ENCODE data around the gene EZH2.

Gene EZH2

GRCh38 chr7:148898845-148899484 lies 14.9 kb upstream of the EZH2 start:
- DNase-seq = no peak

- DNase-seq = no peak
These were observed 10.5 kb upstream of the EZH2 start for GRCh38 chr7:148894591-148894990.

- DNase-seq = no peak
These were observed 9.0 kb upstream of the EZH2 start for GRCh38 chr7:148893071-148893470.

DNA sequence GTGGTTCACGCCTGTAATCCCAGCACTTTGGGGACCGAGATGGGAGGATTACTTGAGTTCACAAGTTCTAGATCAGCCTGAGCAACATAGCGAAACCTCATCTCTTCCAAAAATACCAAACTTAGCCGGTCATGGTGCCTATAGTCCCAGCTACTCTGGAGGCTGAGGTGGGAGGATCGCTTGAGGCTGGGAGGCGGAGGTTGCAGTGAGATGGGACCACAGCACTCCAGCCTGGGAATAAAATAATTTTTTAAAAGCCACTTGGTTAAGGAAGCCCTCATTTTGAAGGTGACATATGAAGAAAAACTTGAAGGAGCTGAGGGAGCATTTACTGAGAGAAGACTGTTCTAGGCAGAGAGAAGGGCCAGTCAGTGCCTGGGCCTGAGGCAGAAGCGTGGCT lies 4.2 kb upstream of the EZH2 start:
- DNase-seq = no peak

DNA sequence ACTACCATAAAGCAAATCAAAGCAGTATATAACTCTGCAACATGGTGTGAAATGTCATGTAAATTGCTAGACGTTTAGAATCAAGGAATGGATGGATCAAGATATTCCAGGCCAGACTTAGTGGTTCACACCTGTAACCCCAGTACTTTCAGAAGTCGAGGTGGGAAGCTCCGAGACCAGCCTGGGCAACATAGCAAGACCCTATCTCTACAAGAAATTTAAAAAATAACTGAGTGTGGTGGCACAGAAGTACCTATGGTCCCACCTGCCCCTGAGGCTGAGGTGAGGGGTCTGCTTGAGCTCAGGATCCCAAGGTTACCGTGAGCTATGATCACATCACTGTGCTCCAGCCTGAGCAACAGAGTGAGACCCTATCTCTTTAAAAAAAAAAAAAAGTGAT lies 2.8 kb upstream of the EZH2 start:
- DNase-seq = no peak

GRCh38 chr7:148884299-148885022 lies 370 bp upstream of the EZH2 start:
- DNase-seq = peak; percentile 94

- DNase-seq = peak; percentile 2
These were observed 634 bp downstream of the EZH2 start for GRCh38 chr7:148883266-148884048.

- no peak for DNase-seq
These were observed 1.2 kb downstream of the EZH2 start for GRCh38 chr7:148882841-148883265.

DNA sequence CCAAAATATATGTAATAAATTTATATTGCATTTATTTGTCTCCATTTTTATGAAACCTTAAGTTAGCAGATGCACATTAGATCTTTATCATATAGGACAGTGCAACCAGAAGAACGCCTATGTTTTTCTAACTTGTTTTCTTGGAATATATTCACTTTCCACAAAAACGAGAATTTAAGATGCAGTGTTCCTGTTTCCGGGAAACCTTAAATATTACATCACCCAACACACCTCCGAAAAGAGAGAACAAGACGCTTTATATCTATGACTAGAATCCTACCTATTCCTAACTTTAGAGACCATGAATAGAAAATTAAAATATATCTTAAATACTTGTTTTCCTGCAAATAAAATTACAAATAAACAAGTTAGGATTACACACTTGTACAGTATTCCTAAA lies 1.9 kb downstream of the EZH2 start:
- no peak for DNase-seq

GRCh38 chr7:148878317-148878716 lies 5.8 kb downstream of the EZH2 start:
- no peak for DNase-seq

GRCh38 chr7:148877517-148877916 lies 6.6 kb downstream of the EZH2 start:
- no peak for DNase-seq

DNA sequence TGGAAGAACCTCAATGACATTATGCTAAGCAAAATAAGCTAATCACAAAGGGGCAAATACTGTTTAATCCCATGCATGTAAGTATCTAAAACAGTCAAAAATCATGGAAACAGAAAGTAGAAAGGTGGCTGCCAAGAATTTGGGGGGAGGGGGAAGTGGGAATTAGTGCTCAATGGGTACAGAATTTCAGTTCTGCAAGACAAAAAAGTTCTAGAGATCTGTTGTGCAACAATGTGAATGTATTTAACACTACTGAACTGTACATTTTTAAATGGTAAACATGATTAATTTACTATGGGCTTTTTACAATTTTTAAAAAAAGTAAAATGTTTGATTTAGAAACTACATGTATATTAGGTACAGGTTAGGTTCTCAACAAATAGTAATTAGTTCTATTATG lies 11.9 kb downstream of the EZH2 start:
- no peak for DNase-seq

- DNase-seq = no peak
These were observed 12.5 kb downstream of the EZH2 start for GRCh38 chr7:148871551-148871950.

GRCh38 chr7:148871030-148871429 lies 13.1 kb downstream of the EZH2 start:
- no peak for DNase-seq

DNA sequence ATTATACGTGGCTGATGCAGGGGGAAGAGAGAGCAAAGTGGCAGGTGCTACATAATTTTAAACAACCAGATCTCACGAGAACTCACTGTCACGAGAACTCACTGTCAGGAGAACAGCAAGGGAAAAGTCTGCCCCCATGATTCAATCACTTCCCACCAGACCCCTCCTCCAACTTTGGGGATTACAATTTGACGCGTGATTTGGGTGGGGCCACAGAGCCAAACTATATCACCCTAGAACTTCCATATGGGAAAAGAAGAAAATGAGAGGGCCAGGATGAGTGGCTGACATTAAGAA lies 15.8 kb downstream of the EZH2 start:
- DNase-seq = no peak

- DNase-seq = no peak
These were observed 16.3 kb downstream of the EZH2 start for GRCh38 chr7:148867596-148868377.

- DNase-seq = no peak
These were observed 17.7 kb downstream of the EZH2 start for GRCh38 chr7:148866362-148866761.

GRCh38 chr7:148865283-148865682 lies 18.8 kb downstream of the EZH2 start:
- no peak for DNase-seq

GRCh38 chr7:148863324-148863723 lies 20.8 kb downstream of the EZH2 start:
- no peak for DNase-seq

DNA sequence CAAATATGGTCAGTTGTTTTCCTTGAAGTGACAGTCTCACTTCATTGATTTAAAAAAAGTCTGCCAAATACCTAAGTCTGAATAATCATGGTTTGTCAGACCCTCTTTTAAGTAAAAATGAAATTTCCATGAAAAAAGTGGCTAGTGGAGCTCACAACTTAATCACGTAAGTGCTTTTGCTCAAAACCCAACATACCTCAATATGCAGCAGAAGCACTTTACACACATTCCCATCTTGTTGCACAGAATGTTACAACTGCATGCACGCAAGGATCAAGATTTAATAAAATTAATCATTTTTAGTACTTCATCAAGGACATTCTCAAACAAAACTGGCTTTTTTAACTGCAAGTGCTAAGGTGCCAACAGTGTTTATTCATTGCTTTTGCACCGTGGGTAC lies 21.6 kb downstream of the EZH2 start:
- no peak for DNase-seq

GRCh38 chr7:148858489-148858888 lies 25.6 kb downstream of the EZH2 start:
- no peak for DNase-seq

- no peak for DNase-seq
These were observed 27.2 kb downstream of the EZH2 start for GRCh38 chr7:148856891-148857290.

GRCh38 chr7:148856578-148856881 lies 27.6 kb downstream of the EZH2 start:
- DNase-seq = no peak

DNA sequence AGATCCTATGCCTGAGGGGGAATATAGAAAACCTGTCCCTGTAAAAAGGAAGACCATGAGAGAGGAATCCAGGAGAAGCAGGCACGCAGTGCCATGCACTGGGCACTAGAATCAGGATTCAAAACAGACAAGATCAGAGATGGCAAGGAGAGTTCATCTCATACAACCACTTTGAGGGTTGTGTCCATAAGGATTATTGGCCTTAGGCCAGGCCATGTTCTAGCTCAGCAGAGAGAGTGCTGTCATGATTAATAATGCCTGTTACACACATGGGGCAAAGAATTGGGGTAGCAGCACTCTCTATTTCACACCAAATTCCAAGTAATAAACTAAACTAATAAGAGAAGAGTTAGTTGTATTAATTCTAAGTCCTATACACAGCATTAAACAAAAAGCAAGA lies 29.1 kb downstream of the EZH2 start:
- no peak for DNase-seq

All from midbrain (tissue), 1 donor.